ENCODE measurements around the gene SSX2IP. TPM values are rescaled to one million over a fixed set of nuclear protein-coding genes. Genes with fewer than 3 reads are reported as not detected.
A peak's percentile ranks its signal among the peaks of the same experiment; 100 is the strongest.

The SSX2IP gene
- total and polyA plus RNA-seq, 9 of the 15 experiments (the other 6 are each of a cell fraction or from before 2014, with no cell fraction given) = 20.6 to 96.7 (median 61.7) TPM

DNA sequence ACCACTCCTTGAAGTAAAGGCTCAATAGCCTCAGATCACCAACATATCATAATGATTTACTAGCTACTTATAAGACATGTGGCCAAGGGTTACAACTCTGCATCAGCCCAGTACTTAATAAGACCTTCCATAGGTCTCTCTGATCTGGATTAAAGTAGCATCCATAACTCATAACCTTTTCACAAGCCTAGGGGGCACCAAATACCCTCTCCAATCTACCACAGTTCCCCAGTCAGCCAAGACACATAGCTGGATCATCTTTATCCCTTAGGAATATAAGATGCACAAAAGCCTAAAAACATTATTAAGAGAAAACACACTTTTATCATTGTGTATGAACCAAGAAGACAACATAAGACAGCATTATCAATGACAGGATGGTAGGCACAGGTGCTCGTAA is 22.1 kb downstream of the SSX2IP start (continued):
- TF ChIP-seq TAF1 (IDR thresholded peaks at IDR 0.05; ENCODE audit: control insufficient read depth, extremely low read depth, insufficient read depth, low read length, severe bottlenecking) = no peak
- peak; percentile 58 to 76 for TF ChIP-seq RAD21 (CRISPR knock-in tag; conservative IDR thresholded peaks at IDR 0.05 in 1 of 2, IDR thresholded peaks at IDR 0.05 in 1 of 2)
- no peak for TF ChIP-seq HDAC2 (IDR thresholded peaks at IDR 0.05)
- TF ChIP-seq MYNN (IDR thresholded peaks at IDR 0.05) = no peak
- TF ChIP-seq MYNN (CRISPR knock-in tag; IDR thresholded peaks at IDR 0.05) = no peak
- TF ChIP-seq ZNF785 (CRISPR knock-in tag; IDR thresholded peaks at IDR 0.05) = no peak

DNA sequence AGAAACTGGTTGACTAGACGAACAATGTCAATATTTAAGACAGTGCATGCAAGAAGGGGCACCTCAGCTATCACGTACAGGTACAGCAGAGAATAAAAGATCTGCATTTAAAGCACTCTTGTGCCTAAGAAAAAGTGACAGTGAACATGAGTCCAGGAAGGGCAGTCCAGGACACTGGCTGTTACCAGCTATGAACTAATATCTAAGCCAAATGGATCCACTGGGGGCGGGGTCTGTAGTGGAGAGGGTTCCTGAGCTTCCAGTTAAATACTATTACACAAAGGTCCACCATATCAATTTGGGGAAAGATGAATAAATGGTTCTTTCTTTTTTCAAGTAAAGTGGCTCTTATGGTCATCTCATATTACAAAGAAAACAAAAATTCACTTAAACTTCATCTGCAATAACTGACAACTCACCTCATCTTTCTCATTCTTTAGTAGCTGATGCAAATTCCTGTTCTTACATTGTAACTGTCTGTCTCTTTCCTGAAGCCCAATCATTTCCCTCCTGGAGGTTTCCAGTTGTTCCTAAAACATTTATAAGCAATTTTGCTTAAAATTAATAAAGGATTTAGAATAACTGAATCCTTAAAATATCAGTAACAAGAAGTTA is 24.5 kb downstream of the SSX2IP start:
- peak; percentile 48; the same call in 2 of the 3 replicates for ATAC-seq
- Histone ChIP-seq H3K27me3 (ENCODE audit: control insufficient read depth in 2 of 2, insufficient read depth in 2 of 2, low read length in 2 of 2) (no peaks in the 10 kb centered on the region), H3K79me2 (ENCODE audit: control insufficient read depth, insufficient read depth, low read length) (peaks cover 35% of the 10 kb centered on the region), H2AFZ (ENCODE audit: low read depth, low read length) (no peak overlapping the region), H3K9ac (ENCODE audit: insufficient read depth in 1 of 2, low read depth in 2 of 2, low read length in 2 of 2) (no peak overlapping the region), H3K4me1 (replicated peaks in 1 of 2; ENCODE audit: control insufficient read depth in 2 of 2, insufficient read depth in 2 of 2, low read length in 2 of 2) (no peaks in the 10 kb centered on the region), H3K36me3 (ENCODE audit: control insufficient read depth, insufficient read depth, low read length) (peaks cover 95% of the 10 kb centered on the region), H3K9me1 (ENCODE audit: control insufficient read depth, insufficient read depth, low read length) (no peaks in the 10 kb centered on the region), H3K4me2 (ENCODE audit: insufficient read depth, low read length) (no peak overlapping the region), H4K20me1 (replicated peaks; ENCODE audit: control insufficient read depth, insufficient read depth, low read length) (no peaks in the 10 kb centered on the region), H3K4me3 (no peak overlapping the region), H3K9me3 (replicated peaks; ENCODE audit: control insufficient read depth, insufficient read depth, low read depth, low read length) (no peaks in the 10 kb centered on the region), H3K27ac (ENCODE audit: extremely low read depth, low read depth, low read length) (no peak overlapping the region)
- POLR2A ChIA-PET = interaction anchor here (0.9 kb wide), 1 partner anchor 14 kb away, joined by 3 read pairs; no protein-coding TSS in a partner anchor
- intact Hi-C loops (cut with micrococcal nuclease) = no loop called here
- TF ChIP-seq ARID1B (IDR thresholded peaks at IDR 0.05) (no peak), ZNF77 (CRISPR knock-in tag; IDR thresholded peaks at IDR 0.05) (no peak), CEBPG (CRISPR knock-in tag; IDR thresholded peaks at IDR 0.05) (no peak), CEBPG (tag; conservative IDR thresholded peaks at IDR 0.05 in 1 of 2, IDR thresholded peaks at IDR 0.05 in 1 of 2) (peak in 1 of 2 experiments; percentile 58; a peak in 2 of 4 replicates)
- CTCF ChIA-PET (ENCODE audit: low intra/inter-chr PET ratio) = no interaction called here
- no TSS peak for BruUV-seq (replicated peaks)
- FAIRE-seq = no peak
- 98% methylated on average over 3 of the region's 3 CpGs for WGBS (ENCODE audit: insufficient coverage, low coverage, missing lambda C conversion rate)
- in situ Hi-C loops (cut with MboI) = loop anchor here (5.0 kb wide), 1 partner anchor 81 kb away; no protein-coding TSS in a partner anchor
- no peak for DNase-seq (ENCODE audit: extremely low read depth in 1 of 4, low spot score in 3 of 4)

Data from K562 (cell line).